ENCODE results near the gene LRRC37A3. TPM values are rescaled to one million over a fixed set of nuclear protein-coding genes. Genes with fewer than 3 reads are reported as not detected.
"Not testable (repeated sequence)": the region's sequence is repeated elsewhere in the genome, so short reads cannot be mapped to it uniquely, and the experiment has no call there.

The LRRC37A3 gene
- total and polyA plus RNA-seq, 2 donors from 2014 or later = 13.3 to 14.3 TPM

DNA sequence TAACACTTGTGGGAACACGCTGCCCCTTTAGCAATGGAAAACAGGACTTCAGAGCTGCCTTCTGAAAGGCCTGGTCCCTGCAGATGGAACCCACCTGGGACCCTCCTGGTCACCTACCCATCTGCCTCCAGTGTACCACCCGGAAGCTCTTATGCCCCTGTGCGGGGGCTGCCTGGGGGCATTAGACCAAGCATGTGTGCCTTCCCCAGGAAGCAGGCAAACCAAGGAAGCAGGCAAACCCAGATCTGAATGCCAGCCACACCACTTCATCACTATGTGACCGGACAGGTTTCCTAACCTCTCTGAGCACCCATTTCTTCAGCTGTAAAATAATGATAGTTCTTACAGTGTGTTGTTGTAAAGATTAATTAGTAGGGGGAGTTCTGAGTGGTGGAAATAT is 20.8 kb upstream of the LRRC37A3 start:
- H3K36me3 ChIP-seq (ENCODE audit: control insufficient read depth in 2 of 3, insufficient read depth in 3 of 3, low read length in 3 of 3) = no peaks in the 10 kb centered on the region
- no peak overlapping the region for H3K4me3 ChIP-seq (ENCODE audit: low read length in 3 of 3)
- H3K9me3 ChIP-seq (ENCODE audit: control insufficient read depth in 2 of 3, insufficient read depth in 1 of 3, low read length in 3 of 3) = no peaks in the 10 kb centered on the region
- no peak overlapping the region for H3K9ac ChIP-seq (ENCODE audit: low read length in 3 of 3)
- intact Hi-C loops (cut with DNase I) = no loop called here
- no peak for TF ChIP-seq CTCF (IDR thresholded peaks at IDR 0.05; ENCODE audit: borderline replicate concordance, extremely low read depth, insufficient read depth)
- no peak overlapping the region for H3K27ac ChIP-seq (ENCODE audit: low read depth in 2 of 2, low read length in 2 of 2)
- DNase-seq (no peak), FAIRE-seq (no peak)
- H3K27me3 ChIP-seq (ENCODE audit: control insufficient read depth, insufficient read depth, low read length) = no peaks in the 10 kb centered on the region
- H3K4me1 ChIP-seq (ENCODE audit: control insufficient read depth in 2 of 3, insufficient read depth in 2 of 3, low read depth in 1 of 3, low read length in 3 of 3) = peaks cover 0 to 5% (median 0%) of the 10 kb centered on the region in 3 donors

GRCh38 chr17:64938925-64939474 is 19.7 kb upstream of the LRRC37A3 start:
- Histone ChIP-seq H3K4me1 (ENCODE audit: control insufficient read depth in 2 of 3, insufficient read depth in 2 of 3, low read depth in 1 of 3, low read length in 3 of 3) (peaks cover 0 to 5% (median 0%) of the 10 kb centered on the region in 3 donors), H3K4me3 (ENCODE audit: low read length in 3 of 3) (no peak overlapping the region), H3K9me3 (ENCODE audit: control insufficient read depth in 2 of 3, insufficient read depth in 1 of 3, low read length in 3 of 3) (no peaks in the 10 kb centered on the region), H3K36me3 (ENCODE audit: control insufficient read depth in 2 of 3, insufficient read depth in 3 of 3, low read length in 3 of 3) (no peaks in the 10 kb centered on the region), H3K27me3 (ENCODE audit: control insufficient read depth, insufficient read depth, low read length) (no peaks in the 10 kb centered on the region), H3K27ac (ENCODE audit: low read depth in 2 of 2, low read length in 2 of 2) (no peak overlapping the region), H3K9ac (ENCODE audit: low read length in 3 of 3) (no peak overlapping the region)
- DNase-seq = peak; percentile 29 to 74 (median 36)
- intact Hi-C loops (cut with DNase I) = no loop called here
- FAIRE-seq = no peak
- peak; percentile 67 for TF ChIP-seq CTCF (IDR thresholded peaks at IDR 0.05; ENCODE audit: borderline replicate concordance, extremely low read depth, insufficient read depth)

GRCh38 chr17:64938290-64938689 is 19.0 kb upstream of the LRRC37A3 start:
- H3K4me3 ChIP-seq (ENCODE audit: low read length in 3 of 3) = no peak overlapping the region
- no peak for TF ChIP-seq CTCF (IDR thresholded peaks at IDR 0.05; ENCODE audit: borderline replicate concordance, extremely low read depth, insufficient read depth)
- no peak overlapping the region for H3K27ac ChIP-seq (ENCODE audit: low read depth in 2 of 2, low read length in 2 of 2)
- intact Hi-C loops (cut with DNase I) = no loop called here
- no peaks in the 10 kb centered on the region for H3K9me3 ChIP-seq (ENCODE audit: control insufficient read depth in 2 of 3, insufficient read depth in 1 of 3, low read length in 3 of 3)
- H3K27me3 ChIP-seq (ENCODE audit: control insufficient read depth, insufficient read depth, low read length) = no peaks in the 10 kb centered on the region
- H3K4me1 ChIP-seq (ENCODE audit: control insufficient read depth in 2 of 3, insufficient read depth in 2 of 3, low read depth in 1 of 3, low read length in 3 of 3) = peaks cover 0 to 5% (median 0%) of the 10 kb centered on the region in 3 donors
- no peak for FAIRE-seq
- no peak overlapping the region for H3K9ac ChIP-seq (ENCODE audit: low read length in 3 of 3)
- DNase-seq = peak in 1 of 5 donors; percentile 19
- H3K36me3 ChIP-seq (ENCODE audit: control insufficient read depth in 2 of 3, insufficient read depth in 3 of 3, low read length in 3 of 3) = no peaks in the 10 kb centered on the region

- intact Hi-C loops (cut with DNase I) = no loop called here
- Histone ChIP-seq H3K27me3 (ENCODE audit: control insufficient read depth, insufficient read depth, low read length) (no peaks in the 10 kb centered on the region), H3K9ac (ENCODE audit: low read length in 3 of 3) (no peak overlapping the region), H3K36me3 (ENCODE audit: control insufficient read depth in 2 of 3, insufficient read depth in 3 of 3, low read length in 3 of 3) (no peaks in the 10 kb centered on the region), H3K4me3 (ENCODE audit: low read length in 3 of 3) (no peak overlapping the region), H3K27ac (ENCODE audit: low read depth in 2 of 2, low read length in 2 of 2) (no peak overlapping the region), H3K4me1 (ENCODE audit: control insufficient read depth in 2 of 3, insufficient read depth in 2 of 3, low read depth in 1 of 3, low read length in 3 of 3) (peaks cover 0 to 5% (median 0%) of the 10 kb centered on the region in 3 donors), H3K9me3 (ENCODE audit: control insufficient read depth in 2 of 3, insufficient read depth in 1 of 3, low read length in 3 of 3) (no peaks in the 10 kb centered on the region)
- FAIRE-seq = no peak
- DNase-seq = no peak
- no peak for TF ChIP-seq CTCF (IDR thresholded peaks at IDR 0.05; ENCODE audit: borderline replicate concordance, extremely low read depth, insufficient read depth)
These were observed 16.8 kb upstream of the LRRC37A3 start for GRCh38 chr17:64936117-64936516.

DNA sequence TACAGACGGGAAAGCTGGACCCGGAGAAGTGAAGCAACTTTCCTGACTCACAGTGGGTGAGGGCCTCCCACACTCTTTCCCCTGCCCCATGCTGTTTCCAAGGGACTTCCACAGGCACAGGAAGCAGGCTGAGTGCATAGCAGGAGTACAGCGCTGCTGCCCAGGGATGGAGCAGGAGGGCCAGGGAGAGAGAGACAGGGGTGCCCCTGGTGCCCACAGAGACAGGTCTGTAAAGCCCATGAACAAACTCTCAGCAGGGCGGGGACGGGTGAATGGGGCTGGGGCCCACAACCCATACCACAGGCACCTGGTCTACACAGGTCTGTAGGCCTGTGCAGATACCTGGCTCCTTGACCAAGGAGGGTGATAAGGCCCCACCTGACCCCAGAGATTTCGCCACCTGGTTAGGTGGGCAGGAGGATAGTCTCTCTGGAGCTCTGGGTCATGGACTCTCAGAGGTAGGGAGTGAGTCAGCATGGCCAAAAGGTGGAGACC is 15.1 kb upstream of the LRRC37A3 start:
- peak in 1 of 5 donors; percentile 53 for DNase-seq
- intact Hi-C loops (cut with DNase I); FAIRE-seq: not testable (repeated sequence)

More for the DNA sequence above, 15.1 kb upstream of the LRRC37A3 start:
- H3K27me3 ChIP-seq (ENCODE audit: control insufficient read depth, insufficient read depth, low read length); H3K4me1 ChIP-seq (ENCODE audit: control insufficient read depth in 2 of 3, insufficient read depth in 2 of 3, low read depth in 1 of 3, low read length in 3 of 3); H3K36me3 ChIP-seq (ENCODE audit: control insufficient read depth in 2 of 3, insufficient read depth in 3 of 3, low read length in 3 of 3); H3K9me3 ChIP-seq (ENCODE audit: control insufficient read depth in 2 of 3, insufficient read depth in 1 of 3, low read length in 3 of 3); H3K9ac ChIP-seq (ENCODE audit: low read length in 3 of 3); H3K4me3 ChIP-seq (ENCODE audit: low read length in 3 of 3); H3K27ac ChIP-seq (ENCODE audit: low read depth in 2 of 2, low read length in 2 of 2): not testable (repeated sequence)
